GM12878 (cell line): ENCODE results near the gene NACC1. TPM values are rescaled to one million over a fixed set of nuclear protein-coding genes. Genes with fewer than 3 reads are reported as not detected.

Source experiments
- ATAC-seq: fragments of 200-7000 bp; cut with Tn5 transposase; 3 replicates; pipeline ENCODE4 v1.9.1; 2020; ENCODE audit warnings: mild to moderate bottlenecking, moderate library complexity
- BruUV-seq: library from RNA; stranded (reverse); fragments of 400-500 nt; replicated peaks from 2 replicates; lab custom pipeline; 2021; lab: Mats Ljungman, UMichigan
- CTCF ChIA-PET: fragments of 300-600 bp; sonication (Branson Sonifier 250); formaldehyde crosslinking; extraction: SDS; loops from one replicate; lab custom pipeline; 2021; ENCODE audit warnings: inconsistent platforms; lab: Yijun Ruan, JAX
- POLR2A ChIA-PET: fragments of 350-600 bp; formaldehyde crosslinking; extraction: SDS; loops from one replicate; lab custom pipeline; 2021; ENCODE audit warnings: inconsistent platforms; lab: Charles Lee
- RAD21 ChIA-PET: fragments of 300-600 bp; sonication (Branson Sonifier 250); formaldehyde crosslinking; loops from one replicate; lab custom pipeline; 2023; ENCODE audit warnings: antibody characterized with exemption; ENCODE audit not compliant: unreplicated experiment; lab: Charles Lee
- SMC1A ChIA-PET: fragments of 300-600 bp; sonication (Branson Sonifier 250); formaldehyde crosslinking; loops from one replicate; lab custom pipeline; 2023; ENCODE audit not compliant: unreplicated experiment, uncharacterized antibody; lab: Charles Lee
- DNase-seq: peaks from one replicate; pipeline ENCODE4 v3.0.0-alpha.2; 2011; ENCODE audit warnings: low read depth, low spot score
- FAIRE-seq: peaks from 3 replicates; lab custom pipeline; 2011; peaks lifted over from hg19 to GRCh38; lab: Jason Lieb, UNC
- H2AFZ ChIP-seq: 2 replicates; pipeline ENCODE4 v1.6.0; 2011; ENCODE audit warnings: low read depth, low read length, control low read depth; ENCODE audit not compliant: control insufficient read depth
- H3K27ac ChIP-seq: 2 replicates; pipeline ENCODE4 v1.5.1; 2011; ENCODE audit warnings: control low read depth; ENCODE audit not compliant: control insufficient read depth, insufficient read depth
- H3K27me3 ChIP-seq, 2 experiments: replicated peaks in 1 of 2; 2 replicates each; pipeline versions ENCODE4 v1.6.0 to v1.6.1; 2011; ENCODE audit warnings: low read length in 1 of 2; ENCODE audit not compliant: control insufficient read depth in 2 of 2, insufficient read depth in 2 of 2
- H3K36me3 ChIP-seq, 2 experiments: 2 replicates each; pipeline ENCODE4 v1.5.1; 2011; ENCODE audit warnings: low read length in 1 of 2; ENCODE audit not compliant: control insufficient read depth in 2 of 2, insufficient read depth in 2 of 2
- H3K4me1 ChIP-seq: 2 replicates; pipeline ENCODE4 v1.6.1; 2011; ENCODE audit warnings: mild to moderate bottlenecking, low read length, moderate library complexity, mixed read lengths; ENCODE audit not compliant: control insufficient read depth, insufficient read depth
- H3K4me2 ChIP-seq: 2 replicates; pipeline ENCODE4 v1.6.0; 2011; ENCODE audit warnings: control low read depth; ENCODE audit not compliant: control insufficient read depth, insufficient read depth
- H3K4me3 ChIP-seq: fragments of 200-600 bp; sonication (generic); 2 replicates; pipeline ENCODE4 v1.5.1; 2016
- H3K79me2 ChIP-seq: 2 replicates; pipeline ENCODE4 v1.6.0; 2011; ENCODE audit warnings: low read length; ENCODE audit not compliant: control insufficient read depth, insufficient read depth
- H3K9ac ChIP-seq: 2 replicates; pipeline ENCODE4 v1.8.0; 2011; ENCODE audit warnings: low read length, control low read depth, mixed read lengths; ENCODE audit not compliant: control insufficient read depth, insufficient read depth
- H3K9me3 ChIP-seq: replicated peaks from 3 replicates; pipeline ENCODE4 v1.5.1; 2011; ENCODE audit warnings: mild to moderate bottlenecking, low read length; ENCODE audit not compliant: control insufficient read depth, insufficient read depth
- H4K20me1 ChIP-seq: 2 replicates; pipeline ENCODE4 v1.6.0; 2011; ENCODE audit not compliant: control insufficient read depth, insufficient read depth
- ATF3 ChIP-seq: IDR thresholded peaks from 2 replicates; pipeline ENCODE4 v1.6.1; 2011; ENCODE audit warnings: low read depth, mild to moderate bottlenecking, low read length, moderate library complexity, borderline replicate concordance; ENCODE audit errors: extremely low read depth
- CBX5 ChIP-seq: sonication (generic); IDR thresholded peaks from 2 replicates; pipeline ENCODE4 v1.6.1; 2016; ENCODE audit warnings: low read depth, moderate library complexity, mild to moderate bottlenecking, inconsistent platforms
- NFIC ChIP-seq: IDR thresholded peaks from 2 replicates; pipeline ENCODE4 v1.6.1; 2012; ENCODE audit warnings: low read depth, mild to moderate bottlenecking, inconsistent platforms, low read length, moderate library complexity
- PKNOX1 ChIP-seq: fragments of 450-650 bp; IDR thresholded peaks from 2 replicates; pipeline ENCODE4 v1.6.1; 2016; ENCODE audit warnings: mild to moderate bottlenecking
- RAD21 ChIP-seq: IDR thresholded peaks from 2 replicates; pipeline ENCODE4 v1.6.1; 2011; ENCODE audit warnings: mild to moderate bottlenecking, low read depth, low read length, moderate library complexity; ENCODE audit not compliant: insufficient read depth
- RELB ChIP-seq: fragments of 450-650 bp; IDR thresholded peaks from 2 replicates; pipeline ENCODE4 v1.6.1; 2017; ENCODE audit warnings: low read depth, mild to moderate bottlenecking, moderate library complexity
- RUNX3 ChIP-seq: IDR thresholded peaks from 2 replicates; pipeline ENCODE4 v1.6.1; 2012; ENCODE audit warnings: low read length, inconsistent platforms
- TARDBP ChIP-seq: IDR thresholded peaks from 2 replicates; pipeline ENCODE4 v1.6.1; 2016; ENCODE audit warnings: borderline replicate concordance
- TCF12 ChIP-seq: IDR thresholded peaks from 2 replicates; pipeline ENCODE4 v1.6.1; 2011; ENCODE audit warnings: low read depth, mild to moderate bottlenecking, low read length
- TCF3 ChIP-seq: IDR thresholded peaks from 2 replicates; pipeline ENCODE4 v1.6.1; 2012; ENCODE audit warnings: low read depth, mild to moderate bottlenecking, low read length, borderline replicate concordance; ENCODE audit not compliant: insufficient read depth
- WGBS: methylation state at CpG from one replicate; pipeline ENCODE4 v1.1.6; 2016; ENCODE audit warnings: low lambda C conversion rate; ENCODE audit not compliant: insufficient replicate concordance, insufficient coverage; ENCODE audit errors: missing lambda C conversion rate; 5-methylcytosine and 5-hydroxymethylcytosine counted together
- in situ Hi-C: fragments of 300-500 bp; cut with MboI; formaldehyde crosslinking; loops from 9 replicates; pipeline ENCODE4 v1.14.3; 2018; ENCODE audit warnings: mixed read lengths
- intact Hi-C: fragments of 100-400 bp; cut with micrococcal nuclease; formaldehyde crosslinking; loops from one replicate; pipeline ENCODE4 v1.14.2; 2022; ENCODE audit not compliant: unreplicated experiment
- polyA plus RNA-seq, 11 experiments: library from polyadenylated mRNA; depleted of rRNA in 4 of 11; unstranded in 6 of 11; stranded (reverse) in 5 of 11; fragments of >200 nt; fragmentation: Nextera tagmentation in 4 of 11; fragmentation: Illumina TruSeq in 1 of 11; extraction: Ambion mirVana in 4 of 11; extraction: Trizol in 1 of 11; gene quantifications; 1 replicate in 1 of 11; 2 replicates in 10 of 11; pipeline versions ENCODE4 v1.2.1 to v1.2.3, GENCODE V29; 2011 to 2016; ENCODE audit warnings: inconsistent platforms in 2 of 11, missing spikeins in 2 of 11, low read depth in 1 of 11
- total RNA-seq, 4 experiments: library from RNA; depleted of rRNA in 3 of 4; stranded (reverse); fragments of >200 nt in 3 of 4; fragmentation: Illumina TruSeq in 1 of 4; extraction: Trizol in 1 of 4; gene quantifications; 2 replicates each; pipeline versions ENCODE4 v1.2.1 to v1.2.3, GENCODE V29; 2013 to 2021

Gene NACC1
- total and polyA plus RNA-seq, 10 of the 15 experiments (the other 5 are each of a cell fraction or from before 2014, with no cell fraction given) = 0.18 to 120 (median 19.2) TPM

GRCh38 chr19:13076787-13077186 lies 41.3 kb upstream of the NACC1 start:
- POLR2A ChIA-PET = no interaction called here
- ATAC-seq (no peak), FAIRE-seq (no peak), DNase-seq (no peak)
- Histone ChIP-seq H3K9ac (no peak overlapping the region), H3K79me2 (no peaks in the 10 kb centered on the region), H3K4me3 (no peak overlapping the region), H3K36me3 (no peaks in the 10 kb centered on the region), H3K4me1 (no peaks in the 10 kb centered on the region), H3K9me3 (no peaks in the 10 kb centered on the region), H2AFZ (no peak overlapping the region), H3K27me3 (peaks cover 1 to 3% of the 10 kb centered on the region in 2 experiments), H3K4me2 (no peak overlapping the region), H3K27ac (no peak overlapping the region), H4K20me1 (no peaks in the 10 kb centered on the region)
- in situ Hi-C loops = no loop called here
- CTCF ChIA-PET = no interaction called here
- BruUV-seq = no TSS peak
- 15% methylated on average over 6 of the region's 6 CpGs for WGBS
- RAD21 ChIA-PET = no interaction called here
- no peak for TF ChIP-seq RELB
- SMC1A ChIA-PET = no interaction called here
- intact Hi-C loops = no loop called here

- ChIA-PET SMC1A (no interaction called here), RAD21 (no interaction called here), CTCF (no interaction called here), POLR2A (no interaction called here)
- Histone ChIP-seq H3K79me2 (no peaks in the 10 kb centered on the region), H4K20me1 (no peaks in the 10 kb centered on the region), H3K4me3 (no peak overlapping the region), H2AFZ (no peak overlapping the region), H3K9me3 (no peaks in the 10 kb centered on the region), H3K27ac (no peak overlapping the region), H3K9ac (no peak overlapping the region), H3K4me2 (no peak overlapping the region), H3K4me1 (no peaks in the 10 kb centered on the region), H3K27me3 (peaks cover 1 to 3% of the 10 kb centered on the region in 2 experiments), H3K36me3 (no peaks in the 10 kb centered on the region)
- 0 out of 2 replicates have a peak, but pooled peaks have one; percentile 20 for TF ChIP-seq TCF12
- no peak for TF ChIP-seq ATF3
- TF ChIP-seq NFIC = no peak
- TF ChIP-seq TCF3 = 0 out of 2 replicates have a peak, but pooled peaks have one; percentile 11
- no peak for TF ChIP-seq RAD21
- no peak for TF ChIP-seq CBX5
- no peak for TF ChIP-seq TARDBP
- TF ChIP-seq PKNOX1 = no peak
- TF ChIP-seq RUNX3 = no peak
- in situ Hi-C loops = no loop called here
- DNase-seq (no peak), ATAC-seq (no peak), FAIRE-seq (no peak)
- no TSS peak for BruUV-seq
- 11% methylated on average over 11 of the region's 11 CpGs for WGBS
- intact Hi-C loops = no loop called here
Measured at GRCh38 chr19:13077240-13077639, 40.8 kb upstream of the NACC1 start.
